GM12878 (cell line): Measurements from ENCODE around the gene SLC9A8. TPM values are rescaled to one million over a fixed set of nuclear protein-coding genes. Genes with fewer than 3 reads are reported as not detected.

Source experiments
- ASH2L ChIP-seq: fragments of 300-600, 200-600 bp; sonication (generic); IDR thresholded peaks from 2 replicates; pipeline ENCODE4 v1.6.1; 2017; ENCODE audit warnings: low read depth, mild to moderate bottlenecking, borderline replicate concordance
- CBX3 ChIP-seq: fragments of 200-600 bp; sonication (generic); IDR thresholded peaks from 2 replicates; pipeline ENCODE4 v1.6.1; 2016; ENCODE audit warnings: low read depth, borderline replicate concordance
- EZH2 ChIP-seq: IDR thresholded peaks from 2 replicates; pipeline ENCODE4 v1.6.1; 2012; ENCODE audit warnings: low read depth, mild to moderate bottlenecking, control low read depth, inconsistent platforms, low read length, borderline replicate concordance; ENCODE audit not compliant: control insufficient read depth
- HDGF ChIP-seq: fragments of 450-650 bp; IDR thresholded peaks from 2 replicates; pipeline ENCODE4 v1.6.1; 2016; ENCODE audit warnings: antibody characterized with exemption
- NBN ChIP-seq: fragments of 450-650 bp; IDR thresholded peaks from 2 replicates; pipeline ENCODE4 v1.6.1; 2016
- NFXL1 ChIP-seq: fragments of 450-650 bp; IDR thresholded peaks from 2 replicates; pipeline ENCODE4 v1.6.1; 2017; ENCODE audit warnings: antibody characterized with exemption, mild to moderate bottlenecking, borderline replicate concordance
- SMARCA5 ChIP-seq: fragments of 450-650 bp; IDR thresholded peaks from 2 replicates; pipeline ENCODE4 v1.6.1; 2017; ENCODE audit warnings: mild to moderate bottlenecking
- TCF3 ChIP-seq: IDR thresholded peaks from 2 replicates; pipeline ENCODE4 v1.6.1; 2012; ENCODE audit warnings: low read depth, mild to moderate bottlenecking, low read length, borderline replicate concordance; ENCODE audit not compliant: insufficient read depth
- polyA plus RNA-seq, 11 experiments: library from polyadenylated mRNA; depleted of rRNA in 4 of 11; unstranded in 6 of 11; stranded (reverse) in 5 of 11; fragments of >200 nt; fragmentation: Nextera tagmentation in 4 of 11; fragmentation: Illumina TruSeq in 1 of 11; extraction: Ambion mirVana in 4 of 11; extraction: Trizol in 1 of 11; gene quantifications; 1 replicate in 1 of 11; 2 replicates in 10 of 11; pipeline versions ENCODE4 v1.2.1 to v1.2.3, GENCODE V29; 2011 to 2016; ENCODE audit warnings: inconsistent platforms in 2 of 11, missing spikeins in 2 of 11, low read depth in 1 of 11
- total RNA-seq, 4 experiments: library from RNA; depleted of rRNA in 3 of 4; stranded (reverse); fragments of >200 nt in 3 of 4; fragmentation: Illumina TruSeq in 1 of 4; extraction: Trizol in 1 of 4; gene quantifications; 2 replicates each; pipeline versions ENCODE4 v1.2.1 to v1.2.3, GENCODE V29; 2013 to 2021
- TF ChIP-seq, protein P1 (sequence below): fragments of 450-650 bp; IDR thresholded peaks from 2 replicates; pipeline ENCODE4 v1.6.1; 2017; ENCODE audit warnings: borderline replicate concordance
- TF ChIP-seq, protein P2 (sequence below): fragments of 450-650 bp; IDR thresholded peaks from 2 replicates; pipeline ENCODE4 v1.6.1; 2017; ENCODE audit warnings: mild to moderate bottlenecking, moderate library complexity
- TF ChIP-seq, protein P3 (sequence below): IDR thresholded peaks from 2 replicates; pipeline ENCODE4 v1.6.1; 2011; ENCODE audit warnings: low read depth, low read length, improper control_type of control experiment, borderline replicate concordance

Gene SLC9A8
- total and polyA plus RNA-seq, 10 of the 15 experiments (the other 5 are each of a cell fraction or from before 2014, with no cell fraction given) = 0.40 to 15.5 (median 6.5) TPM

DNA sequence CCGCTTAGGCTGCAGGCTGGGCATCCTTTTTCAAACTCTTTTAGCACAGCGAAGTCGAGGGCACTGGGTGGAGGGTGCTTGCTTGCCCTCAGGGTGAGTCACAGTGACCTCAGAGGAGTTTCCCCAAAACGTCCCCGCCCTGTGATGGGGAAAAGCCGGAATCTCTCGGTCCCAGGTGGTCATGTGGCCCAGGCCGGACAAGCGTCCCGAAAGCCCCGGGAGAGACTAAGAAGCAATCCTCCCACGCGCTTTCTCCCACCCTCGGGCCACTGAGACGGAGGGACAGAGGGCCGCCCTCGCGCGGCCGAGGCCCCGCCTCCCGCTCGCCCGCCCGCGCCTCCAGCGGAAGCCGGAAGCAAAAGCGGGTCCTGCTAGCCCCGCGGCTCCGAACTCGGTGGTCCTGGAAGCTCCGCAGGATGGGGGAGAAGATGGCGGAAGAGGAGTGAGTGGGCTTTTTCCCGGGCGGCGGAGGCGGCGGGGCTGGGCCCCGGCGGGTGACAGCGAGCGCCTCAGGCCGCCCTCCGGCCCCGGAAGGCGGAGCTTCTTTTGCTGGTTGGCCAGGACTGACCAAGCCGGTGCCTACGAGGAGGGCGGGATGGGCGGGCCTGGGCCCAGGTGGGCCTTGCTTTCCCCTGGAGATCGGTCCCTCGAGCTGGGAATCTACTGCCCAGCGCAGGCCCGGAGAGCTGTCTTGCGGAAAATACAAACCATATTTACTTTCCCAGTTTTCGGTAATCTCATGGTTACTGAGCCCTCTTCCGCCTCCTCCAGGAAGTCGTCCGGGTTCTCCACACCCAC, at the start of gene SLC9A8 (continued):
- TF ChIP-seq, protein P1, sequence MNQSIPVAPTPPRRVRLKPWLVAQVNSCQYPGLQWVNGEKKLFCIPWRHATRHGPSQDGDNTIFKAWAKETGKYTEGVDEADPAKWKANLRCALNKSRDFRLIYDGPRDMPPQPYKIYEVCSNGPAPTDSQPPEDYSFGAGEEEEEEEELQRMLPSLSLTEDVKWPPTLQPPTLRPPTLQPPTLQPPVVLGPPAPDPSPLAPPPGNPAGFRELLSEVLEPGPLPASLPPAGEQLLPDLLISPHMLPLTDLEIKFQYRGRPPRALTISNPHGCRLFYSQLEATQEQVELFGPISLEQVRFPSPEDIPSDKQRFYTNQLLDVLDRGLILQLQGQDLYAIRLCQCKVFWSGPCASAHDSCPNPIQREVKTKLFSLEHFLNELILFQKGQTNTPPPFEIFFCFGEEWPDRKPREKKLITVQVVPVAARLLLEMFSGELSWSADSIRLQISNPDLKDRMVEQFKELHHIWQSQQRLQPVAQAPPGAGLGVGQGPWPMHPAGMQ = no peak
- TF ChIP-seq SMARCA5 (no peak), NBN (peak; percentile 51; the same call in 1 of the 2 replicates), HDGF (no peak), CBX3 (no peak), NFXL1 (no peak), ASH2L (no peak), TCF3 (0 out of 2 replicates have a peak, but pooled peaks have one; percentile 53), EZH2 (no peak)
- TF ChIP-seq, protein P2, sequence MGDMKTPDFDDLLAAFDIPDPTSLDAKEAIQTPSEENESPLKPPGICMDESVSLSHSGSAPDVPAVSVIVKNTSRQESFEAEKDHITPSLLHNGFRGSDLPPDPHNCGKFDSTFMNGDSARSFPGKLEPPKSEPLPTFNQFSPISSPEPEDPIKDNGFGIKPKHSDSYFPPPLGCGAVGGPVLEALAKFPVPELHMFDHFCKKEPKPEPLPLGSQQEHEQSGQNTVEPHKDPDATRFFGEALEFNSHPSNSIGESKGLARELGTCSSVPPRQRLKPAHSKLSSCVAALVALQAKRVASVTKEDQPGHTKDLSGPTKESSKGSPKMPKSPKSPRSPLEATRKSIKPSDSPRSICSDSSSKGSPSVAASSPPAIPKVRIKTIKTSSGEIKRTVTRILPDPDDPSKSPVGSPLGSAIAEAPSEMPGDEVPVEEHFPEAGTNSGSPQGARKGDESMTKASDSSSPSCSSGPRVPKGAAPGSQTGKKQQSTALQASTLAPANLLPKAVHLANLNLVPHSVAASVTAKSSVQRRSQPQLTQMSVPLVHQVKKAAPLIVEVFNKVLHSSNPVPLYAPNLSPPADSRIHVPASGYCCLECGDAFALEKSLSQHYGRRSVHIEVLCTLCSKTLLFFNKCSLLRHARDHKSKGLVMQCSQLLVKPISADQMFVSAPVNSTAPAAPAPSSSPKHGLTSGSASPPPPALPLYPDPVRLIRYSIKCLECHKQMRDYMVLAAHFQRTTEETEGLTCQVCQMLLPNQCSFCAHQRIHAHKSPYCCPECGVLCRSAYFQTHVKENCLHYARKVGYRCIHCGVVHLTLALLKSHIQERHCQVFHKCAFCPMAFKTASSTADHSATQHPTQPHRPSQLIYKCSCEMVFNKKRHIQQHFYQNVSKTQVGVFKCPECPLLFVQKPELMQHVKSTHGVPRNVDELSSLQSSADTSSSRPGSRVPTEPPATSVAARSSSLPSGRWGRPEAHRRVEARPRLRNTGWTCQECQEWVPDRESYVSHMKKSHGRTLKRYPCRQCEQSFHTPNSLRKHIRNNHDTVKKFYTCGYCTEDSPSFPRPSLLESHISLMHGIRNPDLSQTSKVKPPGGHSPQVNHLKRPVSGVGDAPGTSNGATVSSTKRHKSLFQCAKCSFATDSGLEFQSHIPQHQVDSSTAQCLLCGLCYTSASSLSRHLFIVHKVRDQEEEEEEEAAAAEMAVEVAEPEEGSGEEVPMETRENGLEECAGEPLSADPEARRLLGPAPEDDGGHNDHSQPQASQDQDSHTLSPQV = no peak
- TF ChIP-seq, protein P3, sequence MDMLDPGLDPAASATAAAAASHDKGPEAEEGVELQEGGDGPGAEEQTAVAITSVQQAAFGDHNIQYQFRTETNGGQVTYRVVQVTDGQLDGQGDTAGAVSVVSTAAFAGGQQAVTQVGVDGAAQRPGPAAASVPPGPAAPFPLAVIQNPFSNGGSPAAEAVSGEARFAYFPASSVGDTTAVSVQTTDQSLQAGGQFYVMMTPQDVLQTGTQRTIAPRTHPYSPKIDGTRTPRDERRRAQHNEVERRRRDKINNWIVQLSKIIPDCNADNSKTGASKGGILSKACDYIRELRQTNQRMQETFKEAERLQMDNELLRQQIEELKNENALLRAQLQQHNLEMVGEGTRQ = peak; percentile 64
